GM12878 (cell line): ENCODE results near the gene RCOR2. TPM values are rescaled to one million over a fixed set of nuclear protein-coding genes. Genes with fewer than 3 reads are reported as not detected.

Experiments
- ATAC-seq: fragments of 200-7000 bp; cut with Tn5 transposase; 3 replicates; pipeline ENCODE4 v1.9.1; 2020; ENCODE audit warnings: mild to moderate bottlenecking, moderate library complexity
- BruUV-seq: library from RNA; stranded (reverse); fragments of 400-500 nt; replicated peaks from 2 replicates; lab custom pipeline; 2021; lab: Mats Ljungman, UMichigan
- CTCF ChIA-PET: fragments of 300-600 bp; sonication (Branson Sonifier 250); formaldehyde crosslinking; extraction: SDS; loops from one replicate; lab custom pipeline; 2021; ENCODE audit warnings: inconsistent platforms; lab: Yijun Ruan, JAX
- POLR2A ChIA-PET: fragments of 350-600 bp; formaldehyde crosslinking; extraction: SDS; loops from one replicate; lab custom pipeline; 2021; ENCODE audit warnings: inconsistent platforms; lab: Charles Lee
- RAD21 ChIA-PET: fragments of 300-600 bp; sonication (Branson Sonifier 250); formaldehyde crosslinking; loops from one replicate; lab custom pipeline; 2023; ENCODE audit warnings: antibody characterized with exemption; ENCODE audit not compliant: unreplicated experiment; lab: Charles Lee
- SMC1A ChIA-PET: fragments of 300-600 bp; sonication (Branson Sonifier 250); formaldehyde crosslinking; loops from one replicate; lab custom pipeline; 2023; ENCODE audit not compliant: unreplicated experiment, uncharacterized antibody; lab: Charles Lee
- DNase-seq: peaks from one replicate; pipeline ENCODE4 v3.0.0-alpha.2; 2011; ENCODE audit warnings: low read depth, low spot score
- FAIRE-seq: peaks from 3 replicates; lab custom pipeline; 2011; peaks lifted over from hg19 to GRCh38; lab: Jason Lieb, UNC
- H2AFZ ChIP-seq: 2 replicates; pipeline ENCODE4 v1.6.0; 2011; ENCODE audit warnings: low read depth, low read length, control low read depth; ENCODE audit not compliant: control insufficient read depth
- H3K27ac ChIP-seq: 2 replicates; pipeline ENCODE4 v1.5.1; 2011; ENCODE audit warnings: control low read depth; ENCODE audit not compliant: control insufficient read depth, insufficient read depth
- H3K27me3 ChIP-seq, 2 experiments: replicated peaks in 1 of 2; 2 replicates each; pipeline versions ENCODE4 v1.6.0 to v1.6.1; 2011; ENCODE audit warnings: low read length in 1 of 2; ENCODE audit not compliant: control insufficient read depth in 2 of 2, insufficient read depth in 2 of 2
- H3K36me3 ChIP-seq, 2 experiments: 2 replicates each; pipeline ENCODE4 v1.5.1; 2011; ENCODE audit warnings: low read length in 1 of 2; ENCODE audit not compliant: control insufficient read depth in 2 of 2, insufficient read depth in 2 of 2
- H3K4me1 ChIP-seq: 2 replicates; pipeline ENCODE4 v1.6.1; 2011; ENCODE audit warnings: mild to moderate bottlenecking, low read length, moderate library complexity, mixed read lengths; ENCODE audit not compliant: control insufficient read depth, insufficient read depth
- H3K4me2 ChIP-seq: 2 replicates; pipeline ENCODE4 v1.6.0; 2011; ENCODE audit warnings: control low read depth; ENCODE audit not compliant: control insufficient read depth, insufficient read depth
- H3K4me3 ChIP-seq: fragments of 200-600 bp; sonication (generic); 2 replicates; pipeline ENCODE4 v1.5.1; 2016
- H3K79me2 ChIP-seq: 2 replicates; pipeline ENCODE4 v1.6.0; 2011; ENCODE audit warnings: low read length; ENCODE audit not compliant: control insufficient read depth, insufficient read depth
- H3K9ac ChIP-seq: 2 replicates; pipeline ENCODE4 v1.8.0; 2011; ENCODE audit warnings: low read length, control low read depth, mixed read lengths; ENCODE audit not compliant: control insufficient read depth, insufficient read depth
- H3K9me3 ChIP-seq: replicated peaks from 3 replicates; pipeline ENCODE4 v1.5.1; 2011; ENCODE audit warnings: mild to moderate bottlenecking, low read length; ENCODE audit not compliant: control insufficient read depth, insufficient read depth
- H4K20me1 ChIP-seq: 2 replicates; pipeline ENCODE4 v1.6.0; 2011; ENCODE audit not compliant: control insufficient read depth, insufficient read depth
- ATF7 ChIP-seq: fragments of 450-650 bp; IDR thresholded peaks from 2 replicates; pipeline ENCODE4 v1.6.1; 2016; ENCODE audit warnings: low read depth, mild to moderate bottlenecking
- BCLAF1 ChIP-seq: fragments of 450-650 bp; IDR thresholded peaks from 2 replicates; pipeline ENCODE4 v1.6.1; 2017; ENCODE audit warnings: antibody characterized with exemption, mild to moderate bottlenecking, moderate library complexity
- CHD4 ChIP-seq: fragments of 200-600 bp; sonication (generic); IDR thresholded peaks from 2 replicates; pipeline ENCODE4 v1.6.1; 2016; ENCODE audit warnings: mild to moderate bottlenecking
- DPF2 ChIP-seq: fragments of 450-650 bp; IDR thresholded peaks from 2 replicates; pipeline ENCODE4 v1.6.1; 2017; ENCODE audit warnings: mild to moderate bottlenecking
- KDM1A ChIP-seq: fragments of 200-600 bp; sonication (generic); IDR thresholded peaks from 2 replicates; pipeline ENCODE4 v1.6.1; 2016; ENCODE audit warnings: borderline replicate concordance
- NKRF ChIP-seq: fragments of 450-650 bp; conservative IDR thresholded peaks from 2 replicates; pipeline ENCODE4 v1.6.1; 2017; ENCODE audit warnings: mild to moderate bottlenecking, moderate library complexity
- REST ChIP-seq: IDR thresholded peaks from 2 replicates; pipeline ENCODE4 v1.6.1; 2012; ENCODE audit warnings: mild to moderate bottlenecking, low read depth, low read length
- YBX1 ChIP-seq: fragments of 450-650 bp; IDR thresholded peaks from 2 replicates; pipeline ENCODE4 v1.6.1; 2016; ENCODE audit warnings: antibody characterized with exemption
- WGBS: methylation state at CpG from one replicate; pipeline ENCODE4 v1.1.6; 2016; ENCODE audit warnings: low lambda C conversion rate; ENCODE audit not compliant: insufficient replicate concordance, insufficient coverage; ENCODE audit errors: missing lambda C conversion rate; 5-methylcytosine and 5-hydroxymethylcytosine counted together
- in situ Hi-C: fragments of 300-500 bp; cut with MboI; formaldehyde crosslinking; loops from 9 replicates; pipeline ENCODE4 v1.14.3; 2018; ENCODE audit warnings: mixed read lengths
- intact Hi-C: fragments of 100-400 bp; cut with micrococcal nuclease; formaldehyde crosslinking; loops from one replicate; pipeline ENCODE4 v1.14.2; 2022; ENCODE audit not compliant: unreplicated experiment
- polyA plus RNA-seq, 11 experiments: library from polyadenylated mRNA; depleted of rRNA in 4 of 11; unstranded in 6 of 11; stranded (reverse) in 5 of 11; fragments of >200 nt; fragmentation: Nextera tagmentation in 4 of 11; fragmentation: Illumina TruSeq in 1 of 11; extraction: Ambion mirVana in 4 of 11; extraction: Trizol in 1 of 11; gene quantifications; 1 replicate in 1 of 11; 2 replicates in 10 of 11; pipeline versions ENCODE4 v1.2.1 to v1.2.3, GENCODE V29; 2011 to 2016; ENCODE audit warnings: inconsistent platforms in 2 of 11, missing spikeins in 2 of 11, low read depth in 1 of 11
- total RNA-seq, 4 experiments: library from RNA; depleted of rRNA in 3 of 4; stranded (reverse); fragments of >200 nt in 3 of 4; fragmentation: Illumina TruSeq in 1 of 4; extraction: Trizol in 1 of 4; gene quantifications; 2 replicates each; pipeline versions ENCODE4 v1.2.1 to v1.2.3, GENCODE V29; 2013 to 2021
- TF ChIP-seq, protein P1 (sequence below): fragments of 450-650 bp; IDR thresholded peaks from 2 replicates; pipeline ENCODE4 v1.6.1; 2017; ENCODE audit warnings: mild to moderate bottlenecking, moderate library complexity
- TF ChIP-seq, protein P2 (sequence below): IDR thresholded peaks from 2 replicates; pipeline ENCODE4 v1.6.1; 2012; ENCODE audit warnings: low read length, inconsistent platforms

The RCOR2 gene
- total and polyA plus RNA-seq, 10 of the 15 experiments (the other 5 are each of a cell fraction or from before 2014, with no cell fraction given), result 0.06 to 0.32 (median 0.17) TPM; not detected in 5

DNA sequence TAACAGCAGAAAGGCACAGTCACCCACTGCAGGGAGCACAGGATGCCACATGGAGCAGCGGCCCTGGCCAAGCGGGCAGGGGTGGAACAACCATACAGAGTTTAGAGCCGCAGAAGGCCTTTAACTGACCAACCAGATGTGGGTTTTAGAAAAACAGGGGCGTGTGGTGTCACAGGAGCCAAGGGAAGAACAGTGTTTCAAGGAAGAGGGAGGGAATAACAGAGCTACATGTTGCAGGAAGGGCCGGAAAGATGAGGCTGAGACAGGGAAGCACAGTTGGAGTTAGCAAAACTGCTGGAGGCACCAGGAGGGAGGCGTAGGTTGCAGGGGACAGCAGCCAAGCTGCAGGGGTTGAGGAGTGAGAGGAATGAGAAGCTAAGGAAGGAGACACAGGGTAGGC lies 14.1 kb upstream of the RCOR2 start:
- FAIRE-seq (no peak), ATAC-seq (no peak), DNase-seq (no peak)
- POLR2A ChIA-PET, result no interaction called here
- SMC1A ChIA-PET, result interaction anchor here (0.6 to 0.7 kb wide), 2 partner anchors 18 to 70 kb away, joined by 3 read pairs; no protein-coding TSS in a partner anchor
- in situ Hi-C loops, result no loop called here
- WGBS, result 31% methylated on average over 6 of the region's 6 CpGs
- Histone ChIP-seq H3K9ac (no peak overlapping the region), H2AFZ (no peak overlapping the region), H3K4me2 (no peak overlapping the region), H3K4me1 (no peaks in the 10 kb centered on the region), H3K27me3 (no peaks in the 10 kb centered on the region; a peak in 1 of 4 replicates), H3K36me3 (no peaks in the 10 kb centered on the region), H3K79me2 (no peaks in the 10 kb centered on the region), H3K4me3 (no peak overlapping the region), H3K9me3 (no peaks in the 10 kb centered on the region), H4K20me1 (no peaks in the 10 kb centered on the region), H3K27ac (no peak overlapping the region)
- CTCF ChIA-PET, result interaction anchor here (0.5 to 2.2 kb wide), 2 partner anchors 32 to 93 kb away, joined by 3 to 14 read pairs; partner anchors contain the start of gene MARK2
- RAD21 ChIA-PET, result no interaction called here
- intact Hi-C loops, result no loop called here
- no TSS peak for BruUV-seq
- TF ChIP-seq BCLAF1, result no peak
- TF ChIP-seq CHD4, result no peak
- TF ChIP-seq ATF7, result no peak
- TF ChIP-seq, protein P1, sequence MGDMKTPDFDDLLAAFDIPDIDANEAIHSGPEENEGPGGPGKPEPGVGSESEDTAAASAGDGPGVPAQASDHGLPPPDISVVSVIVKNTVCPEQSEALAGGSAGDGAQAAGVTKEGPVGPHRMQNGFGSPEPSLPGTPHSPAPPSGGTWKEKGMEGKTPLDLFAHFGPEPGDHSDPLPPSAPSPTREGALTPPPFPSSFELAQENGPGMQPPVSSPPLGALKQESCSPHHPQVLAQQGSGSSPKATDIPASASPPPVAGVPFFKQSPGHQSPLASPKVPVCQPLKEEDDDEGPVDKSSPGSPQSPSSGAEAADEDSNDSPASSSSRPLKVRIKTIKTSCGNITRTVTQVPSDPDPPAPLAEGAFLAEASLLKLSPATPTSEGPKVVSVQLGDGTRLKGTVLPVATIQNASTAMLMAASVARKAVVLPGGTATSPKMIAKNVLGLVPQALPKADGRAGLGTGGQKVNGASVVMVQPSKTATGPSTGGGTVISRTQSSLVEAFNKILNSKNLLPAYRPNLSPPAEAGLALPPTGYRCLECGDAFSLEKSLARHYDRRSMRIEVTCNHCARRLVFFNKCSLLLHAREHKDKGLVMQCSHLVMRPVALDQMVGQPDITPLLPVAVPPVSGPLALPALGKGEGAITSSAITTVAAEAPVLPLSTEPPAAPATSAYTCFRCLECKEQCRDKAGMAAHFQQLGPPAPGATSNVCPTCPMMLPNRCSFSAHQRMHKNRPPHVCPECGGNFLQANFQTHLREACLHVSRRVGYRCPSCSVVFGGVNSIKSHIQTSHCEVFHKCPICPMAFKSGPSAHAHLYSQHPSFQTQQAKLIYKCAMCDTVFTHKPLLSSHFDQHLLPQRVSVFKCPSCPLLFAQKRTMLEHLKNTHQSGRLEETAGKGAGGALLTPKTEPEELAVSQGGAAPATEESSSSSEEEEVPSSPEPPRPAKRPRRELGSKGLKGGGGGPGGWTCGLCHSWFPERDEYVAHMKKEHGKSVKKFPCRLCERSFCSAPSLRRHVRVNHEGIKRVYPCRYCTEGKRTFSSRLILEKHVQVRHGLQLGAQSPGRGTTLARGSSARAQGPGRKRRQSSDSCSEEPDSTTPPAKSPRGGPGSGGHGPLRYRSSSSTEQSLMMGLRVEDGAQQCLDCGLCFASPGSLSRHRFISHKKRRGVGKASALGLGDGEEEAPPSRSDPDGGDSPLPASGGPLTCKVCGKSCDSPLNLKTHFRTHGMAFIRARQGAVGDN, result no peak
- no peak for TF ChIP-seq YBX1
- TF ChIP-seq DPF2, result no peak
- no peak for TF ChIP-seq REST
- TF ChIP-seq, protein P2, sequence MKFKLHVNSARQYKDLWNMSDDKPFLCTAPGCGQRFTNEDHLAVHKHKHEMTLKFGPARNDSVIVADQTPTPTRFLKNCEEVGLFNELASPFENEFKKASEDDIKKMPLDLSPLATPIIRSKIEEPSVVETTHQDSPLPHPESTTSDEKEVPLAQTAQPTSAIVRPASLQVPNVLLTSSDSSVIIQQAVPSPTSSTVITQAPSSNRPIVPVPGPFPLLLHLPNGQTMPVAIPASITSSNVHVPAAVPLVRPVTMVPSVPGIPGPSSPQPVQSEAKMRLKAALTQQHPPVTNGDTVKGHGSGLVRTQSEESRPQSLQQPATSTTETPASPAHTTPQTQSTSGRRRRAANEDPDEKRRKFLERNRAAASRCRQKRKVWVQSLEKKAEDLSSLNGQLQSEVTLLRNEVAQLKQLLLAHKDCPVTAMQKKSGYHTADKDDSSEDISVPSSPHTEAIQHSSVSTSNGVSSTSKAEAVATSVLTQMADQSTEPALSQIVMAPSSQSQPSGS, result no peak
- TF ChIP-seq KDM1A, result no peak
- no peak for TF ChIP-seq NKRF
